Keratinocyte (primary cell): ENCODE measurements around the gene CDH12. TPM values are rescaled to one million over a fixed set of nuclear protein-coding genes. Genes with fewer than 3 reads are reported as not detected.

Experiments used
- DNase-seq: peaks from one replicate; pipeline ENCODE4 v3.0.0-alpha.2; 2011; ENCODE audit warnings: low read depth, missing footprints, low spot score
- FAIRE-seq: peaks from 2 replicates; lab custom pipeline; 2011; peaks lifted over from hg19 to GRCh38; lab: Jason Lieb, UNC
- H2AFZ ChIP-seq: 2 replicates; pipeline ENCODE4 v1.6.0; 2012; ENCODE audit warnings: low read length, control low read depth, inconsistent platforms; ENCODE audit not compliant: control insufficient read depth
- H3K27ac ChIP-seq: 2 replicates; pipeline ENCODE4 v1.5.1; 2011; ENCODE audit warnings: low read length; ENCODE audit not compliant: control insufficient read depth, insufficient read depth
- H3K27me3 ChIP-seq: 3 replicates; pipeline ENCODE4 v1.6.0; 2011; ENCODE audit warnings: low read length; ENCODE audit not compliant: control insufficient read depth, insufficient read depth; ENCODE audit errors: extremely low read depth
- H3K36me3 ChIP-seq, 2 experiments: 2 replicates in 1 of 2; 3 replicates in 1 of 2; pipeline ENCODE4 v1.5.1; 2011; ENCODE audit warnings: low read length in 2 of 2, mild to moderate bottlenecking in 1 of 2; ENCODE audit not compliant: control insufficient read depth in 2 of 2, insufficient read depth in 2 of 2; ENCODE audit errors: extremely low read depth in 1 of 2
- H3K4me1 ChIP-seq: 3 replicates; pipeline ENCODE4 v1.5.1; 2011; ENCODE audit warnings: low read length; ENCODE audit not compliant: control insufficient read depth, insufficient read depth; ENCODE audit errors: extremely low read depth
- H3K4me2 ChIP-seq: 3 replicates; pipeline ENCODE4 v1.6.0; 2011; ENCODE audit warnings: low read depth, low read length; ENCODE audit not compliant: control insufficient read depth, insufficient read depth; ENCODE audit errors: extremely low read depth
- H3K4me3 ChIP-seq, 3 experiments: fragments of 200-600 bp in 1 of 3; sonication (generic) in 1 of 3; 2 replicates in 2 of 3; 3 replicates in 1 of 3; pipeline ENCODE4 v1.5.1; 2011 to 2016; ENCODE audit warnings: low read length in 3 of 3, mild to moderate bottlenecking in 3 of 3, control low read depth in 2 of 3, inconsistent platforms in 1 of 3, low read depth in 1 of 3, mixed read lengths in 1 of 3, mixed run types in 1 of 3, moderate library complexity in 1 of 3; ENCODE audit not compliant: control insufficient read depth in 2 of 3, insufficient read depth in 2 of 3; ENCODE audit errors: extremely low read depth in 1 of 3
- H3K79me2 ChIP-seq: 2 replicates; pipeline ENCODE4 v1.6.0; 2012; ENCODE audit warnings: low read length; ENCODE audit not compliant: control insufficient read depth, insufficient read depth
- H3K9ac ChIP-seq: 3 replicates; pipeline ENCODE4 v1.6.0; 2011; ENCODE audit warnings: low read length; ENCODE audit not compliant: control insufficient read depth, insufficient read depth; ENCODE audit errors: extremely low read depth
- H3K9me1 ChIP-seq: 3 replicates; pipeline ENCODE4 v1.6.0; 2011; ENCODE audit warnings: low read length; ENCODE audit not compliant: control insufficient read depth, insufficient read depth; ENCODE audit errors: extremely low read depth
- H3K9me3 ChIP-seq: 2 replicates; pipeline ENCODE4 v1.5.1; 2012; ENCODE audit warnings: low read depth, low read length; ENCODE audit not compliant: control insufficient read depth
- H4K20me1 ChIP-seq: 3 replicates; pipeline ENCODE4 v1.6.0; 2011; ENCODE audit warnings: low read length; ENCODE audit not compliant: control insufficient read depth, insufficient read depth; ENCODE audit errors: extremely low read depth
- EZH2 ChIP-seq: IDR thresholded peaks from one replicate; pipeline ENCODE4 v1.6.1; 2012; ENCODE audit warnings: inconsistent platforms, mild to moderate bottlenecking, low read length, moderate library complexity
- dilution Hi-C: fragments of 300-500 bp; cut with MboI; formaldehyde crosslinking; loops from one replicate; pipeline ENCODE4 v1.7.0; 2020; ENCODE audit warnings: low sequenced_read_pairs; ENCODE audit not compliant: extremely low pct_ligation_motif_present
- polyA plus RNA-seq, 5 experiments: library from polyadenylated mRNA; depleted of rRNA in 3 of 5; stranded (reverse) in 3 of 5; stranded (forward) in 1 of 5; unstranded in 1 of 5; fragments of >200 nt; gene quantifications; 1 replicate in 1 of 5; 2 replicates in 3 of 5; 3 replicates in 1 of 5; pipeline versions ENCODE4 v1.2.1 to v1.2.3, GENCODE V29; 2011 to 2012; ENCODE audit warnings: missing spikeins in 2 of 5, low read depth in 1 of 5, low replicate concordance in 1 of 5
- TF ChIP-seq, protein P1 (sequence below), 3 experiments: IDR thresholded peaks in 1 of 3; conservative IDR thresholded peaks in 1 of 3; optimal IDR thresholded peaks in 1 of 3; 2 replicates in 2 of 3; 3 replicates in 1 of 3; pipeline versions ENCODE3 to v1.5.1; 2011; ENCODE audit warnings: low read length in 3 of 3, mild to moderate bottlenecking in 3 of 3, moderate library complexity in 2 of 3, control low read depth in 1 of 3, inconsistent platforms in 1 of 3; ENCODE audit not compliant: insufficient read depth in 2 of 3; ENCODE audit errors: extremely low read depth in 1 of 3

CDH12 gene
- polyA plus RNA-seq, 1 donor (not counting 4 experiments of a cell fraction or from before 2014, with no cell fraction given): not detected

DNA sequence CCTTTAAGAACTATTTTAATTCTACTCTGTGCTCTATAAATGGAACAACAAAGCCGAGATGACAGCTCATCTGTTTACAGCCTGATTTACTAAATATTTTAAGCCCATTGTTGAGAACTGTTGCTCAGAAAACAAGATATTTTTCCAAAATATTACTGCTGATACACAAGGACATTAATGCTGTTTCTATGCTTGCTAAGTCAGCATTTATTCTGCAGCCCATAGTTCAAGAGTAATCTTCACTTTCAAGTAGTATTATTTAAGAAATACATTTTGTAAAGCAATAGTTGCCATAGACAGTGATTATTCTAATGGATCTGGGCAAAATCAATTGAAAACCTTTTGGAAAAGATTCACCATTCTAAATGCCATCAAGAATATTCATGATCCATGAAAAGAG, 208.3 kb downstream of the CDH12 start:
- Histone ChIP-seq H3K9me1 (no peaks in the 10 kb centered on the region), H3K9me3 (no peaks in the 10 kb centered on the region), H3K27me3 (no peaks in the 10 kb centered on the region), H3K4me3 (no peak overlapping the region), H3K4me2 (no peak overlapping the region), H4K20me1 (no peaks in the 10 kb centered on the region), H3K4me1 (peaks cover 8% of the 10 kb centered on the region), H3K79me2 (no peaks in the 10 kb centered on the region), H3K36me3 (no peaks in the 10 kb centered on the region), H2AFZ (no peak overlapping the region), H3K27ac (no peak overlapping the region), H3K9ac (no peak overlapping the region)
- TF ChIP-seq, protein P1, sequence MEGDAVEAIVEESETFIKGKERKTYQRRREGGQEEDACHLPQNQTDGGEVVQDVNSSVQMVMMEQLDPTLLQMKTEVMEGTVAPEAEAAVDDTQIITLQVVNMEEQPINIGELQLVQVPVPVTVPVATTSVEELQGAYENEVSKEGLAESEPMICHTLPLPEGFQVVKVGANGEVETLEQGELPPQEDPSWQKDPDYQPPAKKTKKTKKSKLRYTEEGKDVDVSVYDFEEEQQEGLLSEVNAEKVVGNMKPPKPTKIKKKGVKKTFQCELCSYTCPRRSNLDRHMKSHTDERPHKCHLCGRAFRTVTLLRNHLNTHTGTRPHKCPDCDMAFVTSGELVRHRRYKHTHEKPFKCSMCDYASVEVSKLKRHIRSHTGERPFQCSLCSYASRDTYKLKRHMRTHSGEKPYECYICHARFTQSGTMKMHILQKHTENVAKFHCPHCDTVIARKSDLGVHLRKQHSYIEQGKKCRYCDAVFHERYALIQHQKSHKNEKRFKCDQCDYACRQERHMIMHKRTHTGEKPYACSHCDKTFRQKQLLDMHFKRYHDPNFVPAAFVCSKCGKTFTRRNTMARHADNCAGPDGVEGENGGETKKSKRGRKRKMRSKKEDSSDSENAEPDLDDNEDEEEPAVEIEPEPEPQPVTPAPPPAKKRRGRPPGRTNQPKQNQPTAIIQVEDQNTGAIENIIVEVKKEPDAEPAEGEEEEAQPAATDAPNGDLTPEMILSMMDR (optimal IDR thresholded peaks at IDR 0.05 in 1 of 3, IDR thresholded peaks at IDR 0.05 in 1 of 3, conservative IDR thresholded peaks at IDR 0.05 in 1 of 3; ENCODE audit: extremely low read depth in 1 of 3, insufficient read depth in 2 of 3, low read length in 3 of 3): no peak
- no peak for TF ChIP-seq EZH2
- dilution Hi-C loops: no loop called here
- FAIRE-seq (no peak), DNase-seq (no peak)

DNA sequence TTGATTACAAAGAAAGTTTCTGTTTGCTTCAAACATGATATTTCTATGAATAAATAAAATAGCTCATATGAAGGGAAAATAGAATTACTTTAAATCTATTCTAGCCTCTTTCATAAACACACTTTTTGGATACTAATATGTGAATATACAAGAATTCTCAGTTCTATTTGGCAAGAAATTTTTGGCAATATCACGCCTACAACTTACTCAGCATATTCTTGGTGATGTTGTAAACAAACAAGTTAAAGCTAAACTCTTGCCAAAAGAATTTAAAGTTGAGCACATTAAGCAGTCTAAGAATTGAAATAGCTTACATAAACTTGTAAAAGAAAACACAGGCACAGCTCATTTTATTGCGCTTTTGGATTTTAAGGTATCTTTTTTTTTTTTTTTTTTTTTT, 209.8 kb downstream of the CDH12 start:
- TF ChIP-seq, protein P1 (optimal IDR thresholded peaks at IDR 0.05 in 1 of 3, IDR thresholded peaks at IDR 0.05 in 1 of 3, conservative IDR thresholded peaks at IDR 0.05 in 1 of 3; ENCODE audit: extremely low read depth in 1 of 3, insufficient read depth in 2 of 3, low read length in 3 of 3): no peak
- TF ChIP-seq EZH2: no peak
- no peaks in the 10 kb centered on the region for H3K9me3 ChIP-seq
- no peak overlapping the region for H3K4me3 ChIP-seq
- no peaks in the 10 kb centered on the region for H3K79me2 ChIP-seq
- H3K9ac ChIP-seq: no peak overlapping the region
- H2AFZ ChIP-seq: no peak overlapping the region
- H3K9me1 ChIP-seq: no peaks in the 10 kb centered on the region
- dilution Hi-C loops: no loop called here
- no peaks in the 10 kb centered on the region for H4K20me1 ChIP-seq
- H3K4me2 ChIP-seq: no peak overlapping the region
- H3K36me3 ChIP-seq: no peaks in the 10 kb centered on the region
- H3K4me1 ChIP-seq: no peaks in the 10 kb centered on the region
- H3K27ac ChIP-seq: no peak overlapping the region
- FAIRE-seq (no peak), DNase-seq (no peak)
- H3K27me3 ChIP-seq: no peaks in the 10 kb centered on the region
